Heart right ventricle (tissue), 16 donors: Measurements from ENCODE around the gene CLEC16A. TPM values are rescaled to one million over a fixed set of nuclear protein-coding genes. Genes with fewer than 3 reads are reported as not detected.

Experiments
- ATAC-seq, 8 donors: fragments of 200-7000 bp; cut with Tn5 transposase; one replicate each; pipeline ENCODE4 v1.9.1; 2020; ENCODE audit warnings: mild to moderate bottlenecking in 8 of 8, moderate library complexity in 8 of 8, moderate number of reproducible peaks in 1 of 8
- DNase-seq, 2 donors: peaks; one replicate each; pipeline ENCODE4 v3.0.0-alpha.2; 2020
- H3K27ac ChIP-seq, 10 donors: fragments of 200-600 bp; sonication (generic) in 2 of 10; one replicate each; pipeline versions ENCODE4 v1.5.0 to v1.8.0; 2020 to 2022; ENCODE audit warnings: mild to moderate bottlenecking in 3 of 10
- H3K27me3 ChIP-seq, 7 donors: fragments of 200-600 bp; one replicate each; pipeline ENCODE4 v1.8.0; 2021 to 2022; ENCODE audit warnings: mild to moderate bottlenecking in 2 of 7
- H3K36me3 ChIP-seq, 9 donors: fragments of 200-600 bp; sonication (generic) in 1 of 9; one replicate each; pipeline versions ENCODE4 v1.5.0 to v1.8.0; 2020 to 2022; ENCODE audit warnings: mild to moderate bottlenecking in 2 of 9
- H3K4me1 ChIP-seq, 9 donors: fragments of 200-600 bp; sonication (generic) in 1 of 9; one replicate each; pipeline versions ENCODE4 v1.5.0 to v1.8.0; 2020 to 2022; ENCODE audit warnings: mild to moderate bottlenecking in 4 of 9
- H3K4me3 ChIP-seq, 10 donors: fragments of 200-600 bp; sonication (generic) in 2 of 10; one replicate each; pipeline versions ENCODE4 v1.5.0 to v1.8.0; 2020 to 2022; ENCODE audit warnings: mild to moderate bottlenecking in 7 of 10, moderate library complexity in 2 of 10
- H3K9me3 ChIP-seq, 11 donors: fragments of 200-600 bp in 10 of 11; sonication (generic) in 2 of 11; one replicate each; pipeline versions ENCODE4 v1.5.0 to v1.8.0; 2013 to 2022; ENCODE audit warnings: mild to moderate bottlenecking in 2 of 11, control low read depth in 1 of 11, moderate library complexity in 1 of 11
- CTCF ChIP-seq, 9 donors: fragments of 200-600 bp; sonication (generic) in 2 of 9; IDR thresholded peaks; one replicate each; pipeline versions ENCODE4 v1.5.0 to v1.8.0; 2021 to 2022; ENCODE audit warnings: antibody characterized with exemption in 9 of 9, mild to moderate bottlenecking in 5 of 9, moderate library complexity in 1 of 9
- WGBS, 2 donors: extraction: QIAGEN DNeasy Blood & Tissue Kit; methylation state at CpG; one replicate each; pipeline ENCODE4 v1.1.7; 2013; ENCODE audit warnings: inconsistent platforms in 1 of 2; 5-methylcytosine and 5-hydroxymethylcytosine counted together
- intact Hi-C, 10 donors: fragments of 100-400 bp; cut with DNase I; formaldehyde crosslinking; loops; one replicate each; pipeline versions ENCODE4 v1.11.1 to v1.14.2; 2022
- polyA plus RNA-seq, 2 donors: library from polyadenylated mRNA; stranded (reverse); fragments of 200-250 nt; gene quantifications; one replicate each; pipeline ENCODE4 v1.2.3, GENCODE V29; 2013
- total RNA-seq, 10 donors: library from RNA; stranded (reverse); fragmentation: NEBNext Ultra II Directional in 3 of 10; extraction: Animal tissue kit (Norgen Biotek cat#: 25700) in 3 of 10; gene quantifications; one replicate each; pipeline versions ENCODE4 v1.2.1 to v1.2.4, GENCODE V29; 2021 to 2023
- donor health status: Arrhythmogenic right ventricular cardiomyopathy.
- donor health status: ischemic (EF 13 %, LVEDD 7.1; RV severe dilation, severe dysfunction).
- donor health status: healthy with polysubstance abuse.
- donor health status: DM: no; HTN: yes; CAD: no.
- donor health status: DM: no; HTN: no; CAD: no.
- donor health status: ischemic (EF 25% LVEDD 6.9; RV normal size, moderate dysfunction).
- donor health status: ischemic (EF 25% LVEDD 5.7; RV mildly dilated, moderate dysfunction).
- donor health status: healthy.
- donor health status: DM: yes; HTN: yes; CAD: no.
- donor health status: Ischemic cardiomyopathy.
- donor health status: ischemic (EF 35%, LVEDD 5.7; RV mildly dilated, moderate dysfunction).
- donor health status: nonischemic (EF 11% LVEDD 7.7; RV severe dilation, severe dysfunction).
- donor health status: DM: yes; HTN: yes; CAD: no.
- donor health status: PGD.
- donor health status: ischemic (EF 29% LVEDD 5.4; RV normal size, mild dysfunction).
- donor health status: nonischemic (EF 23%, LVEDD 6.1; RV moderate dilation, normal function).

Gene CLEC16A
- total and polyA plus RNA-seq, 12 donors, result 12.1 to 30.8 (median 23.0) TPM

GRCh38 chr16:11007714-11008280 lies 63.4 kb downstream of the CLEC16A start:
- 94 to 96% methylated on average over 7 of the region's 7 CpGs for WGBS, 2 donors

GRCh38 chr16:11009027-11009755 lies 64.8 kb downstream of the CLEC16A start:
- ATAC-seq (no peak), DNase-seq (no peak)
- no peaks in the 10 kb centered on the region for H3K9me3 ChIP-seq
- no peak overlapping the region for H3K27ac ChIP-seq
- no peak for TF ChIP-seq CTCF (IDR thresholded peaks at IDR 0.05)
- H3K4me1 ChIP-seq, result peaks cover 0 to 12% (median 2%) of the 10 kb centered on the region in 9 donors
- intact Hi-C loops, result no loop called here
- WGBS, 2 donors, result 83 to 92% methylated on average over 8 of the region's 8 CpGs
- H3K27me3 ChIP-seq, result no peaks in the 10 kb centered on the region
- H3K36me3 ChIP-seq, result peaks cover 0 to 51% (median 0%) of the 10 kb centered on the region in 9 donors
- H3K4me3 ChIP-seq, result no peak overlapping the region

More at GRCh38 chr16:11007714-11008280, 63.4 kb downstream of the CLEC16A start:
- Histone ChIP-seq H3K4me1 (peaks cover 0 to 12% (median 5%) of the 10 kb centered on the region in 9 donors), H3K36me3 (peaks cover 0 to 59% (median 0%) of the 10 kb centered on the region in 9 donors), H3K9me3 (no peaks in the 10 kb centered on the region), H3K4me3 (no peak overlapping the region), H3K27ac (no peak overlapping the region), H3K27me3 (no peaks in the 10 kb centered on the region)
- DNase-seq, result no peak
- no peak for ATAC-seq
- intact Hi-C loops, result no loop called here
- TF ChIP-seq CTCF (IDR thresholded peaks at IDR 0.05), result no peak

GRCh38 chr16:11010575-11011221 lies 66.3 kb downstream of the CLEC16A start:
- H3K4me3 ChIP-seq, result no peak overlapping the region
- no peak for DNase-seq
- peak in 7 of 8 donors; percentile 49 to 92 (median 63) for ATAC-seq
- 65 to 78% methylated on average over 12 of the region's 12 CpGs for WGBS, 2 donors
- H3K27ac ChIP-seq, result peak overlapping the region in 6 of 10 donors; percentile 3 to 20 (median 8)
- H3K9me3 ChIP-seq, result no peaks in the 10 kb centered on the region
- no peak for TF ChIP-seq CTCF (IDR thresholded peaks at IDR 0.05)
- H3K36me3 ChIP-seq, result peaks cover 0 to 44% (median 0%) of the 10 kb centered on the region in 9 donors
- peaks cover 0 to 12% (median 0%) of the 10 kb centered on the region in 9 donors for H3K4me1 ChIP-seq
- intact Hi-C loops, result no loop called here
- H3K27me3 ChIP-seq, result no peaks in the 10 kb centered on the region

- H3K27ac ChIP-seq, result peak overlapping the region in 2 of 10 donors; percentile 4
- no peak for TF ChIP-seq CTCF (IDR thresholded peaks at IDR 0.05)
- peaks cover 0 to 38% (median 0%) of the 10 kb centered on the region in 9 donors for H3K36me3 ChIP-seq
- H3K9me3 ChIP-seq, result no peaks in the 10 kb centered on the region
- DNase-seq (no peak), ATAC-seq (peak in 1 of 8 donors; percentile 49)
- no peak overlapping the region for H3K4me3 ChIP-seq
- peaks cover 0 to 12% (median 0%) of the 10 kb centered on the region in 9 donors for H3K4me1 ChIP-seq
- intact Hi-C loops, result no loop called here
- 96 to 100% methylated on average over 1 of the region's 1 CpG for WGBS, 2 donors
- H3K27me3 ChIP-seq, result no peaks in the 10 kb centered on the region
Measured at GRCh38 chr16:11011326-11011725, 67.0 kb downstream of the CLEC16A start.
